ENCODE measurements around the gene MRAS. TPM values are rescaled to one million over a fixed set of nuclear protein-coding genes. Genes with fewer than 3 reads are reported as not detected.

The MRAS gene
- under 1 TPM in 1 of 2 experiments, not detected in 1; 0.07 TPM for total RNA-seq

GRCh38 chr3:138347960-138348753 is at the start of gene MRAS:
TSS of gene MRAS (plus strand) at chr3:138348579. CDS start at chr3:138372884, 24,305 bp downstream.
- H3K36me3 Mint-ChIP-seq (ENCODE audit: low read depth) = no peaks in the 10 kb centered on the region
- H3K4me3 Mint-ChIP-seq = peak within 1 kb of the TSS; percentile 80
- DNase-seq = peak; percentile 41
- intact Hi-C loops (cut with micrococcal nuclease) = no loop called here
- ChIA-PET CTCF (interaction anchor here (0.6 to 1.1 kb wide), 4 partner anchors 15 to 169 kb away, joined by 3 to 4 read pairs (median 4); no protein-coding TSS in a partner anchor), POLR2A (interaction anchor here (1.1 kb wide), 1 partner anchor 10 kb away, joined by 4 read pairs; no protein-coding TSS in a partner anchor)
- no peaks in the 10 kb centered on the region for H3K9me3 Mint-ChIP-seq
- H3K27ac Mint-ChIP-seq = no peak within 1 kb of the TSS
- H3K27me3 Mint-ChIP-seq = peaks cover 41% of the 10 kb centered on the region
- H3K4me1 Mint-ChIP-seq (ENCODE audit: low read depth) = peaks cover 4% of the 10 kb centered on the region
- TF ChIP-seq CTCF (IDR thresholded peaks at IDR 0.05) = peak; percentile 31
- peak; percentile 82 for ATAC-seq

GRCh38 chr3:138300647-138301046 is 47.7 kb upstream of the MRAS start:
- CTCF ChIA-PET = interaction anchor here (0.7 to 2.0 kb wide), 2 partner anchors 28 to 117 kb away, joined by 3 to 4 read pairs; no protein-coding TSS in a partner anchor
- intact Hi-C loops (cut with micrococcal nuclease) = no loop called here

GRCh38 chr3:138303474-138303873 is 44.9 kb upstream of the MRAS start:
- no peak for TF ChIP-seq CTCF (IDR thresholded peaks at IDR 0.05)
- ChIA-PET CTCF (no interaction called here), POLR2A (no interaction called here)
- ATAC-seq = no peak
- Mint-ChIP-seq H3K9me3 (peaks cover 10% of the 10 kb centered on the region), H3K27ac (no peak overlapping the region), H3K4me3 (no peak overlapping the region), H3K36me3 (ENCODE audit: low read depth) (peaks cover 15% of the 10 kb centered on the region), H3K4me1 (ENCODE audit: low read depth) (no peaks in the 10 kb centered on the region), H3K27me3 (no peaks in the 10 kb centered on the region)
- no peak for DNase-seq
- intact Hi-C loops (cut with micrococcal nuclease) = no loop called here

More at GRCh38 chr3:138300647-138301046, 47.7 kb upstream of the MRAS start:
- no peak for DNase-seq
- Mint-ChIP-seq H3K27ac (no peak overlapping the region), H3K4me1 (ENCODE audit: low read depth) (peaks cover 18% of the 10 kb centered on the region), H3K36me3 (ENCODE audit: low read depth) (peaks cover 16% of the 10 kb centered on the region), H3K9me3 (no peaks in the 10 kb centered on the region), H3K4me3 (no peak overlapping the region), H3K27me3 (no peaks in the 10 kb centered on the region)
- no peak for TF ChIP-seq CTCF (IDR thresholded peaks at IDR 0.05)
- POLR2A ChIA-PET = no interaction called here
- ATAC-seq = no peak

- ChIA-PET CTCF (no interaction called here), POLR2A (no interaction called here)
- ATAC-seq = no peak
Observed at GRCh38 chr3:138307899-138308298, 40.5 kb upstream of the MRAS start.

More at GRCh38 chr3:138307899-138308298, 40.5 kb upstream of the MRAS start:
- H3K4me1 Mint-ChIP-seq (ENCODE audit: low read depth) = peaks cover 3% of the 10 kb centered on the region
- no peaks in the 10 kb centered on the region for H3K27me3 Mint-ChIP-seq
- no peak overlapping the region for H3K4me3 Mint-ChIP-seq
- DNase-seq = no peak
- peak overlapping the region; percentile 48 for H3K27ac Mint-ChIP-seq
- H3K9me3 Mint-ChIP-seq = peaks cover 21% of the 10 kb centered on the region
- intact Hi-C loops (cut with micrococcal nuclease) = no loop called here
- no peak for TF ChIP-seq CTCF (IDR thresholded peaks at IDR 0.05)
- peaks cover 17% of the 10 kb centered on the region for H3K36me3 Mint-ChIP-seq (ENCODE audit: low read depth)
